ENCODE data around the gene SPDYE17.
"Not testable (repeated sequence)": the region's sequence is repeated elsewhere in the genome, so short reads cannot be mapped to it uniquely, and the experiment has no call there.

Gene SPDYE17

DNA sequence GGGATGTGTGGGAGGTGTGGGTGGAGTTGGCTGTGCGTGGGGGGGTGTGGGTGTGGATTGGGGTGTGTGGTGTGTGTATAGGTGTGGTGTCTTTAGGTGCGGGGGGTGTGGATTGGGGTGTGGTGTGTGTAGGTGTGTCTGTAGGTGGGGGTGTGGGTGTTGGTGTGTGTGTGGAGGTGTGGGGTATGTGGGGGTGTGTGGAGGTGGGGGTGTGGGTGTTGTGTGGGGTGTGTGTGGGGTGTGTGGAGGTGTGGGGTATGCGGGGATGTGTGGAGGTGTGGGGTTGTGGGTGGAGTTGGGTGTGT, 33.9 kb downstream of the SPDYE17 start:
- DNase-seq, result no peak

- no peak for DNase-seq
These were observed 34.5 kb downstream of the SPDYE17 start for GRCh38 chr7:76997381-76998284.

GRCh38 chr7:76996932-76997331, 35.2 kb downstream of the SPDYE17 start:
- not testable (repeated sequence) for DNase-seq

GRCh38 chr7:76994286-76994685, 37.9 kb downstream of the SPDYE17 start:
- not testable (repeated sequence) for DNase-seq

DNA sequence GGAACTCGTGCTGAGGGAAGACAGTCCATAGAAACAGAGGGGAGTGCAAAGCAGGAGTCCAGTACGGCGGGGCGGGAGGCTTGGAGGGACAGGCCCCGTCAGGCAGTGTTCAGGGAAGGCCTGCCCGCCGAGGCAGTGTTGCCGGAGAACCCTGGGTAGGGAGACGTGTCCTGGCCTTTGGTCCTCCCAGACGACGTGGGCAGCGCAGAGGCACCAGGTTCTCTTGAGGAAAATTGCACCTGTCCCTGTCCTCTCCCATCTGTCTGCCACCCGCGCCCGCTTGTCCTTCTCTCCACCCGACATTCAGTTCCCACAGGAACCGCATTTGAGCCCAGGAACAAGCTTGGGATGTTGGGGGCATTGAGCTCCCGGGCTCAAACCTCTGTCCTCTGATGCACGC, 38.3 kb downstream of the SPDYE17 start:
- DNase-seq, result not testable (repeated sequence)

GRCh38 chr7:76992871-76993270, 39.3 kb downstream of the SPDYE17 start:
- DNase-seq, result not testable (repeated sequence)

DNA sequence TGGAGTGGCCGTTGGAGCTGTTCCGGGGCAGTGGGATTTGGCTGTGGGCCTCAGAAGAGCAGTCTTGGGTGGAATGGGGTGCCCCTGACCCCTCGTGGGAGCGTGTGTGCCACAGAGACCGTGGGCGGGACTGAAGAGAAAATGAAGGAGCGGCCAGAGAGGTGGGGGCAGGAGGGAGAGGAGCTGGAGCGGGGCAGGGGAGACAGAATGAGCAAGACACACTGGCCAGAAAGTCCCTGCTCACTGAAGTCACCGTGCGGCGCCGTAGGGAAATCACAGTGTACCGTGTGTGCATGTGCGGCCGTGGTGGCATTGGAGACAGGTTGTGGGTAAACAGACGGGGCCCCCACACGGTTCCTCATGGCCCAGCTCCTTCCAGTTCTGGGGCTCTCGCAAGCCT, 40.0 kb downstream of the SPDYE17 start:
- not testable (repeated sequence) for DNase-seq

DNA sequence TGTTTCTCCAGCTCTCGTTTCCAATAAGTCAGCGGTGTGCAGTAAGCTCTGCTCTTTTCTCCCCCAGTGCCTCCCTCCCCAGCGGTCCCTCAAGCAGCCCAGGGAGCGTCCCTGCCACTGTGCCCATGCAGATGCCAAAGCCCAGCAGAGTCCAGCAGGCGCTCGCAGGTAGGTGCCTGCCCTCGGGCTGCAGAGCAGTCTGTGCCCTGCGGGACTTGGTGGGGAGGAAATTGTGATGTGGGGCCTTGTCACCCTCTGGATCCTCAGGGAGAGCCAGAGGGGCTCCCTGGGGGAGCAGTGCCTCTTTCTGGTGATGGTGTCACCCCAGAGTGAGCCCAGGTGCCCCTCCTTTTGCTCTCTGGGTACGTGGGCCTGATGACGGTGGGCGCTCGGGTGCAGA, 42.0 kb downstream of the SPDYE17 start:
- DNase-seq, result not testable (repeated sequence)

DNA sequence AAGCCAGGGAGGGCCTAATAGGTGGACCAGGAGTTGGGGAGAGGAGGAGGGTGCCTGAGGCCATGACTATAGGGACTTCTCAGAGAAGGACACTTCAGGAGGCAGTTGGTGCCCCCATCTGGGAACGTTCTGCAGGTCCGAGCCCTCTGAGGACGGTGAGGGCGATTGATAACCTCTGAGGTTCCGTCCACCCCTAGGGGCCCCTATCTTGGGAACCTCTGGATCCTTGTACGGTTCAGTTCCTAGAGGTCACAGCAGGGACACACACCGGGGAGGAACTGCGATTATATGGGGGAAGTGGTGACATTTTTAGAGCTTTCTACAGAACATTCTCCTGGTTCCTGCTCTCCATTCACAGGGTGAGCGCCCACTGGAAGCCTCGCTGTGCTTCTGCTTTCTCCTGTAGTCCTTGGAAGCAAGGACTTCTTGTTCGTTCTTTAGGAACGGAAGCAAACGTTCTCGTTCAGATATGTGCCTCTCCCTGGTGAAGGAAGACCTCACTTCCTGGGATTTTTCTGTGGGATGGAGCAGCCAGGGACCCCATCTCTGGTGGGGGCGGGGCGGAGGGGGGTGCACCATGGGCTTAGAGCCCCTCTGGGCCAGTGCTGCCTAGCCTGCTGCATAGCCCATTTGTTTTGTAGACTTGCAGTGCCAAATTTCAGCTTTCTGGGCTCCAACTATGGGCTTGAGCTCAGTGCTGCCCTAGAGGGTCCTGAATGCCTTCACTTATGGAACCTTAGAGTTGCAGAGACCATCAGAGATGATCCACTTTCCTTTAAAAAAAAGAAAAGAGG, 46.0 kb downstream of the SPDYE17 start:
- DNase-seq, result not testable (repeated sequence)

DNA sequence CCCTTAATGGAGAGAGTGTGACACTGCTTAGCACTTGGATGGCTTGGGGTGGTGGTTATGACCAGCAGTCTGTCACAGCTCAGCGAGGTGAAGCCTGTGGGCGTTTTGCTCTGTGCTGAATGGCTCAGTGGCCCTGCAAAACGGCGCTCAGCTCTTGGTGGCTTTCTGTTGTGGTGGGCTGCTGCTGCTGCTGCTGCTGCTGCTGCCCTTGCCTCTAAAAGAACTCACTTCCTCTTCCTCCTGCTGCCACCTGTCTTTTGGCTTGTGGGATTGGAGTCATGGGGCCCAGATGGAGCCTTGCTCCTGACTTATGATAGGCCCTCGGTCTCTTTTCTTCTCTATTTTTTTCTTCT, 47.4 kb downstream of the SPDYE17 start:
- DNase-seq, result not testable (repeated sequence)

DNA sequence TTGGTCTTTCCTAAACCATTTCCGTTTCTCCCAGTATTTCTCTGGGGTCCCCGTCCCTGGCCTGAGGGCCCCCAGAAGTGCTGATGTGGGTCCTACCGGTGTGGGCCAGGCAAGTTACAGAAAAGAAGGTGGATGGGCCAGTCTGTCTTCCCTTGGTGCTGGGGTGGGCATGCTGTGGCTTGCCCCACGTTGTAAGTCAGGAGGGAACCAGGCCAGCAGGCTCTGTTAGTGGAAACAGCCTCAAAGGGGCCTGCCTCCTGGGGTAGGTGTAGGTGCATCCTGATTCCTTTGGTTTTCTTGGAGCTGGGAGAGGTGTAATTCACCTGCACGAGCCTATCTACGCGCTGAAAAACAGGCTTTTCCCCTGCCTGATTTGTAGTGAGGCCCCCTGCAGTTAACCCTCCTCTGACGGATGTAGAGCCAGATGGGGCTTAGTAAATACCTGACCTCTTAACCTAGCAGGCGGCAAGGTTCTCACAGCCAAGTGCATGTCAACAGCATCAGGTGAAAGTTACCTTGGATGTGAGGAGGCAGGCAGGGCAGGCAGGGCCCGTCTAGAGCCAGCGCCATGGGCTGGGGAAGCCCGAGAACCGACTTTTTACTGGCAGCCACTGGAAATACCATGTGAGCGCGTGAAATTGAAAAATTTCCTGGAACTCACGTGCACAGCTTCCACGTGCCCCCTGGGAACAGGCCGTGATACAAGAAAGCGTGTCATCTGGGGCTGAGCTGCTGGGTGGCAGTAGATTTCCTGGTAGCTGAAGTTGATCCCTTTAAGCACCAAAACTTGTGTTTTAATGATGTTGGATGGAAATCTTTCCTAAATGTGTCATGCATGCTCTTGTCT, 48.0 kb downstream of the SPDYE17 start:
- not testable (repeated sequence) for DNase-seq

DNA sequence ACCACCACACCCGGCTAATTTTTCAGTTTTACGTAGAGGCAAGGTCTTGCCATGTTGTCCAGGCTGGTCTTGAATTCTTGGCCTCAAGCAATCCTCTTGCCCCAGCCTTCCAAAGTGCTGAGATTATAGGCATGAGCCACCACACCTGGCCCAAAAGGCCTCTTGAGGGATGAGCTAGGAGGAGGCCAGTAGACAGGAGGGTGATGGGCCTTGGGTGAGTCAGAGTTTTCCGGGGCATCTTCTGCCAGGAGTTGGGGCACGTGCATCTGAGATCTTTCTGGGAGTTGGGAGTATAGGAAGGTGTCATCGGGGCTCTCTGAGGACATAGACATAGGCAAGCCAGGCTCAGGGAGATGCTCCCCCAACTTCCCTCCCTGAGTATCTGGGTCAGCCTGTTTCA, 48.8 kb downstream of the SPDYE17 start:
- not testable (repeated sequence) for DNase-seq

DNA sequence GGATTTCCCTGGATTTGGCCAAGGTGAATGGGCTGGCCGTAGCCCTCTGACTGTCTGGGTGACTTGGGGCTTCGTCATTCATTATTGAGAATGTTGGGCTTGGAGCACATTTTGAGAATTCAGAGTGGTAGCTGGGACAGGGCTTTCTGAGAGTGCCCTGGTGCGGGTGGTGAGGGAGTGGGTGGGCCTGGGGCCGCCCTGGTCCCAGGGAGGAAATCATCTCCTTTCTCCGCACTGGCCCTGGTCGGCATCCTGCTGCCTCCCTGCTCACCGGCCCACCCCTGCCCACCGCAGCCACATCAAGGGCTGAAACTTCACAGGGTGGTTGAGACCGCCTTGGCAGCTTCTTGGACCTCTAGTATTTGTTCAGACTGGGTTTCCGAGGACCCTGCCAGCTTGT, 49.7 kb downstream of the SPDYE17 start:
- DNase-seq, result not testable (repeated sequence)

DNA sequence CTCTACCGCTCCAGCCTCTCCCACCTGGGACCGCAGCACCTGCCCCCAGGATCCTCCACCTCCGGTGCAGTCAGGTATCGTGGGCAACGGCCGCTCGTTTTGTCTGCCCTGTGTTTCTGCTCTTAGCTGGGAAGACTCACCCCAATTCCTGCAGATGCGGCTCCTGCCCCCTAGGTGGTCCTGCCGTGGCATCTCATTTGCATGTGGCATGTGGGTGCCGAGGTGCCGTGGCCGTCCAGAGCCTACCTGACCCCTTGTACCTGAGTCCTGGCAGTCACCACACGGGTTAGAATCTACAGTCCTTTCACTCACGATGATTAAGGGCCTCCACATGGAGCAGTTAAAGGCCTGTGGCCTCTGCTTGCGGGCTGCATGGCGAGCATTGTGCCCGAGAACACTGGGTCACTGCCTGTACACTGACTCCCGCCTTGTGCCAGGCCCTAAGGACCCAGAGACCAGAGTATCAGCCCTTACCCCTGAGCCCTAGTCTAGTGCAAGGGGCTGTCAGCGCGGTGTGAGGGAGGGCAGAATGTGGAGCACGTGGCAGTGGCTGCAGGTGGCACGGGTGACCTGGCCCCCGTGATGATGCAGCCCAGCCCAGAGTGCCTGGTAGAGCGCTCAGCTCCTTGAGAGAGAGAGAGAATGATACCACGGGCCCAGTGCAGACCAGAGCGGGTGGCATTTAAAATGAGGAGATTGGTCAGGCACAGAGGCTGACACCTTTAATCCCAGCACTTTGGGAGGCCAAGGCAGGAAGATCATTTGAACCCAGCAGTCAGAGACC, 50.8 kb downstream of the SPDYE17 start:
- not testable (repeated sequence) for DNase-seq

DNA sequence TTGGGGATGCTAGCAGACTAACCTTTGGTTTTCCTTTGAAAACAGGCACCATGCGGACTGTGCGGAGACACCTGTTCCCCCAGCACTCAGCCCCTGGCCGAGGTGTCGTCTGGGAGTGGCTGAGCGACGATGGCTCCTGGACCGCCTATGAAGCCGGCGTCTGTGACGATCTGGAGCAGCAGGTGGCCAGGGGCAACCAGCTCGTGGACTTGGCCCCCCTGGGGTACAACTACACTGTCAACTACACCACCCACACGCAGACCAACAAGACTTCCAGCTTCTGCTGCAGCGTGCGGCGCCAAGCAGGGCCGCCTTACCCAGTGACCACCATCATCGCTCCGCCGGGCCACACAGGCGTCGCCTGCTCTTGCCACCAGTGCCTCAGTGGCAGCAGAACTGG, 51.6 kb downstream of the SPDYE17 start:
- not testable (repeated sequence) for DNase-seq

- not testable (repeated sequence) for DNase-seq
These were observed 54.3 kb downstream of the SPDYE17 start for GRCh38 chr7:76977761-76978367.

DNA sequence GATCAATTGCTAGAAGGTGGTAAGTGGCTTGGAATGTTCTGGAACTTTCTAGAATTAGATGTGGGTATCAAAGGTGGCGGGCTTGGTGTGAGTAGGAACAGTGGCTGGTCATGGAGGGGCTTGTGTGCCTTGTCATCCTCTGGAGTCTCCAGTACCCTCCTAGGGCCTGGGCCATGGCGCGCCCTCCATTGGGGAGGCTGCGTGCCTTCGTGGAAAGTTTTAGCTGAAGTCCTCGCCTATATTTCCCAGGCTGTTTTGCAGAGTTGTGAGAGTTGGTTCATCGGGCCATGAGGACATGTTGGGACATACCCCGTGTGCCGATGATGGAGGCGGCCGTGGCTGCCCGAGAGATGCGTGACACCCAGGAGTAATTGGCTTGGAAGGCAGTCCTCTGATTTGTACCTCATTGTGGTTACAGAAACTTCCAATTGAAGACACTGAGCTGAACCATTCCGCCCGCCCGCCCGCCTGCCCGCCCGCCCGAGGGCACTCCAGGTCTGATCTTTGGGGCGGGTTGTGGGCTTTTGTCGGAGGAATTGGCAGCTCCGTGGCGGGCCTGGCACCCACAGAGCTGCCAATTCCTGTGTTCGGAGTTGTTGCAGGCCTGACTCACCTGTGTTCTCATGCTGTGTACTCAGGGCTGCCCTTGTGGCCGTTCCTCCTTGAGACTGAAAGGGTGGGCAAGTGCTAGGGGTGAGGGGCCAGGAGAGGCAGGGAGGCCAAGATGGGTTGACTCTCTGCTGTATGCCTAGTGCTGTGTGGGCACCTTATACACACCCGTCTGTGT, 57.2 kb downstream of the SPDYE17 start:
- DNase-seq, result not testable (repeated sequence)

GRCh38 chr7:76974336-76974735, 57.8 kb downstream of the SPDYE17 start:
- not testable (repeated sequence) for DNase-seq

GRCh38 chr7:76972391-76972790, 59.8 kb downstream of the SPDYE17 start:
- not testable (repeated sequence) for DNase-seq

Measured in NCI-H446 treated with DMSO at 0.1 percent for 48 hours (cell line).